HEK293 (cell line): ENCODE results near the gene SMTNL2.
A peak's percentile ranks its signal among the peaks of the same experiment; 100 is the strongest.
"Not testable (repeated sequence)": the region's sequence is repeated elsewhere in the genome, so short reads cannot be mapped to it uniquely, and the experiment has no call there.

ENCODE experiments used
- CTCF ChIA-PET: fragments of 350-600 bp; formaldehyde crosslinking; extraction: SDS; loops from one replicate; lab custom pipeline; 2021; ENCODE audit warnings: antibody characterized with exemption; lab: Yijun Ruan, JAX
- POLR2A ChIA-PET: fragments of 300-600 bp; formaldehyde crosslinking; extraction: SDS; loops from one replicate; lab custom pipeline; 2020; ENCODE audit warnings: antibody characterized with exemption, inconsistent platforms; lab: Yijun Ruan, JAX
- H3K27ac ChIP-seq: fragments of 200-500 bp; sonication (Bioruptor generic); 2 replicates; pipeline ENCODE4 v1.5.1; 2014; ENCODE audit warnings: low read depth, low read length, control low read depth, inconsistent platforms; ENCODE audit errors: extremely low read depth
- H3K36me3 ChIP-seq, 2 experiments: fragments of 200-500 bp in 1 of 2; sonication (Bioruptor generic) in 1 of 2; 1 replicate in 1 of 2; 2 replicates in 1 of 2; pipeline ENCODE4 v1.5.1; 2014 to 2017; ENCODE audit warnings: inconsistent platforms in 2 of 2, low read length in 2 of 2; ENCODE audit not compliant: control insufficient read depth in 2 of 2, insufficient read depth in 1 of 2
- H3K4me1 ChIP-seq: fragments of 200-500 bp; sonication (Bioruptor generic); 2 replicates; pipeline ENCODE4 v1.5.1; 2014; ENCODE audit warnings: mild to moderate bottlenecking, low read length, inconsistent platforms; ENCODE audit not compliant: control insufficient read depth, insufficient read depth
- H3K4me3 ChIP-seq: 2 replicates; pipeline ENCODE4 v1.5.1; 2011; ENCODE audit warnings: low read depth, mild to moderate bottlenecking, control low read depth, low read length, moderate library complexity
- H3K9me3 ChIP-seq: fragments of 200-500 bp; sonication (Bioruptor generic); 2 replicates; pipeline ENCODE4 v1.5.1; 2014; ENCODE audit warnings: low read depth, low read length, inconsistent platforms; ENCODE audit not compliant: control insufficient read depth, insufficient read depth
- EGR2 ChIP-seq: fragments of 450-650 bp; formaldehyde crosslinking; IDR thresholded peaks from 2 replicates; pipeline ENCODE4 v1.5.1; 2016; ENCODE audit warnings: low read depth, missing biosample characterization, missing genetic modification characterization
- HOXD13 ChIP-seq: sonication (generic); formaldehyde crosslinking; IDR thresholded peaks from 2 replicates; pipeline ENCODE4 v1.8.0; 2022; ENCODE audit warnings: missing genetic modification reagents, borderline replicate concordance
- MYNN ChIP-seq: fragments of 450-650 bp; formaldehyde crosslinking; IDR thresholded peaks from 2 replicates; pipeline ENCODE4 v1.5.1; 2016; ENCODE audit warnings: missing biosample characterization, missing genetic modification characterization, borderline replicate concordance
- OVOL3 ChIP-seq: fragments of 450-650 bp; formaldehyde crosslinking; IDR thresholded peaks from 2 replicates; pipeline ENCODE4 v1.5.1; 2016; ENCODE audit warnings: missing biosample characterization, missing genetic modification characterization
- ZNF202 ChIP-seq: fragments of 450-650 bp; formaldehyde crosslinking; IDR thresholded peaks from 2 replicates; pipeline ENCODE4 v1.5.1; 2016; ENCODE audit warnings: missing biosample characterization, missing genetic modification characterization, borderline replicate concordance
- ZNF223 ChIP-seq: fragments of 450-650 bp; formaldehyde crosslinking; IDR thresholded peaks from 2 replicates; pipeline ENCODE4 v1.5.1; 2016; ENCODE audit warnings: missing biosample characterization, missing genetic modification characterization
- ZNF366 ChIP-seq: fragments of 450-650 bp; formaldehyde crosslinking; conservative IDR thresholded peaks from 2 replicates; pipeline ENCODE4 v1.5.1; 2016; ENCODE audit warnings: missing biosample characterization, missing genetic modification characterization
- ZNF37A ChIP-seq: fragments of 450-650 bp; IDR thresholded peaks from 2 replicates; pipeline ENCODE4 v1.5.1; 2018; ENCODE audit warnings: missing biosample characterization, missing genetic modification characterization
- ZNF423 ChIP-seq: fragments of 450-650 bp; formaldehyde crosslinking; IDR thresholded peaks from 2 replicates; pipeline ENCODE4 v1.5.1; 2016; ENCODE audit warnings: missing biosample characterization, missing genetic modification characterization
- ZNF624 ChIP-seq: fragments of 450-650 bp; formaldehyde crosslinking; IDR thresholded peaks from 2 replicates; pipeline ENCODE4 v1.5.1; 2017; ENCODE audit warnings: missing biosample characterization, missing genetic modification characterization
- ZNF785 ChIP-seq: fragments of 450-650 bp; formaldehyde crosslinking; IDR thresholded peaks from 2 replicates; pipeline ENCODE4 v1.5.1; 2016; ENCODE audit warnings: missing biosample characterization, missing genetic modification characterization
- TF ChIP-seq, protein P1 (sequence below): fragments of 450-650 bp; formaldehyde crosslinking; IDR thresholded peaks from 2 replicates; pipeline ENCODE4 v1.5.0; 2017; ENCODE audit warnings: missing biosample characterization, missing genetic modification characterization, borderline replicate concordance
- TF ChIP-seq, protein P2 (sequence below): fragments of 450-650 bp; formaldehyde crosslinking; IDR thresholded peaks from 2 replicates; pipeline ENCODE4 v1.5.1; 2016; ENCODE audit warnings: missing biosample characterization, missing genetic modification characterization
- TF ChIP-seq, protein P3 (sequence below): fragments of 450-650 bp; formaldehyde crosslinking; IDR thresholded peaks from 2 replicates; pipeline ENCODE4 v1.5.1; 2016; ENCODE audit warnings: missing biosample characterization, missing genetic modification characterization

The SMTNL2 gene

DNA sequence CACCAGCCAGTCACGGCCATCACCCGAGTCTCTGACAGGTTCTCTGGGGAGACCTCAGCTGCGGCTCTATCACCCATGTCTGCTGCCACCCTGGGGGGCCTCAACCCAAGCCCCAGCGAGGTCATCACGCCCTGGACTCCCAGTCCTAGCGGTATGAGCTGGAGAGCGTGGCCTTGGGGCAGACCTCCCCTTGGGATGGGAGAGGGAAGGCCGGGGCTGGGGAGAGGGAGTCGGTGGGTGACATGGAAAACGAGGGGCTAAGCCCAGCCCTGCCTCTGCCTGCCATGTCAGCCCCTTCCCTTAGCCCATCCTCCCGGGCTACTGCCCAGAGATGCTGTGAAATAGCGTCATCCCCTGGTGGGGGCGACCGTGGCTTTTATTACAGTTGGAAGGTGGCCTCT is 8.7 kb downstream of the SMTNL2 start (continued):
- no peak for TF ChIP-seq ZNF202 (tag by site-specific recombination)

DNA sequence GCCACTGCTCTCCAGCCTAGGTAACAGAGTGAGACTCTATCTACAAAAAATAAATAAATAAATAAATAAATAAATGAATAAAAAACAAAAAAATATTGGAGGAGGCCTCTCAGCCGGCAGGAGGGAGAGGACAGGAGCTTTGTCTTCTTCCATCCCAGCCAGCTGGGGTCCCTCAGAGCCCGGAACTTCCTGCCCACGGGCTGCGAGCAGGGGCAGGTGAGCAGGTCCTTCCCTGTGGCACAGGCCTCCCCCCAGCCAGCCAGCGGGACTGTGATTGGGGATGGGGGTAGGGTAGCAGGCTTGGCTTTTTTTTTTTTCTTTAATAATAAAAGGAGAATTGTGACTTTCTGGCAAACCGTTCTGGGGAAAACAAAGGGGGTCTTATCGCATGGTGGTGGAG is 10.1 kb downstream of the SMTNL2 start:
- Histone ChIP-seq H3K4me1 (peaks cover 4% of the 10 kb centered on the region), H3K36me3 (no peaks in the 10 kb centered on the region), H3K27ac (no peak overlapping the region), H3K9me3 (no peaks in the 10 kb centered on the region), H3K4me3 (no peak overlapping the region)
- TF ChIP-seq OVOL3 (tag by site-specific recombination) (no peak), ZNF37A (no peak), ZNF223 (tag by site-specific recombination) (no peak), HOXD13 (CRISPR knock-in tag) (no peak), ZNF624 (tag by site-specific recombination) (no peak), ZNF366 (tag by site-specific recombination) (no peak), ZNF423 (tag by site-specific recombination) (no peak), ZNF785 (tag by site-specific recombination) (no peak)
- TF ChIP-seq, protein P1, sequence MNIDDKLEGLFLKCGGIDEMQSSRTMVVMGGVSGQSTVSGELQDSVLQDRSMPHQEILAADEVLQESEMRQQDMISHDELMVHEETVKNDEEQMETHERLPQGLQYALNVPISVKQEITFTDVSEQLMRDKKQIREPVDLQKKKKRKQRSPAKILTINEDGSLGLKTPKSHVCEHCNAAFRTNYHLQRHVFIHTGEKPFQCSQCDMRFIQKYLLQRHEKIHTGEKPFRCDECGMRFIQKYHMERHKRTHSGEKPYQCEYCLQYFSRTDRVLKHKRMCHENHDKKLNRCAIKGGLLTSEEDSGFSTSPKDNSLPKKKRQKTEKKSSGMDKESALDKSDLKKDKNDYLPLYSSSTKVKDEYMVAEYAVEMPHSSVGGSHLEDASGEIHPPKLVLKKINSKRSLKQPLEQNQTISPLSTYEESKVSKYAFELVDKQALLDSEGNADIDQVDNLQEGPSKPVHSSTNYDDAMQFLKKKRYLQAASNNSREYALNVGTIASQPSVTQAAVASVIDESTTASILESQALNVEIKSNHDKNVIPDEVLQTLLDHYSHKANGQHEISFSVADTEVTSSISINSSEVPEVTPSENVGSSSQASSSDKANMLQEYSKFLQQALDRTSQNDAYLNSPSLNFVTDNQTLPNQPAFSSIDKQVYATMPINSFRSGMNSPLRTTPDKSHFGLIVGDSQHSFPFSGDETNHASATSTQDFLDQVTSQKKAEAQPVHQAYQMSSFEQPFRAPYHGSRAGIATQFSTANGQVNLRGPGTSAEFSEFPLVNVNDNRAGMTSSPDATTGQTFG (tag by site-specific recombination), result no peak
- POLR2A ChIA-PET, result no interaction called here
- CTCF ChIA-PET, result interaction anchor here (0.6 to 1.2 kb wide), 4 partner anchors 9 to 38 kb away, joined by 3 to 6 read pairs (median 4); no protein-coding TSS in a partner anchor

DNA sequence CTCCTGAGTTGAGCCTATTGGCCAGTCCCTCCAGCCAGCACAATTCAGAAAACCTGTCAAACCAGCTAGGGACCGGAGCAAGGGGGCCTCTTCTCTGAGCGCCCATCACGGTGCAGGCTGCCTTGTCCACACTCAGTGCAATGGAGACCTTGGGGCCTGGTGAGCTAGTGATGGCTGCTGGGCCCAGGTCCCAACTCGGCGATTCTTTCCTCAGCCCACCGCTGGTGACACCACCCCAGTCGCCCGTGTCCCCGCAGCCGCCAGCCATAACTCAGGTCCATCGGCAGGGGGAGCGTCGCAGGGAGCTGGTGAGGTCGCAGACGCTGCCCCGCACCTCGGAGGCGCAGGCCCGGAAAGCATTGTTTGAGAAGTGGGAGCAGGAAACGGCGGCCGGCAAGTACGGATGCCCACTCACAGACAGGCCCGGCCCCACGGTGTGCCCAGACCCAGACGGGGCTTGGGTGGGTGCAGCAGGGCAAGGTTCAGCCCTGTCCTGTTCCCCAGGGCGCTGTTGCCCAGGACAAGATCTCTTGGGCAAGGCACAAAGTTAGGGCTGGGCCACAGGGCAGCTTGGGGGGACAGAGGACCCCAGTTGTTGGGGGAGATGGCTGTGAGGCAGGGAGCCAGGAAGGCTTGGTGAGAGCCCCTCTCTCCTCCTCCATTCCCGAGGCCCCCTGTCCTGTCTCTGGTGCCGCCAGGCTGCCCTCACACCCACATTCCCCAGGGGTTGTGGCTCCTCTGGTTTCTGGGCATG is 10.8 kb downstream of the SMTNL2 start:
- CTCF ChIA-PET, result interaction anchor here (0.6 to 1.2 kb wide), 4 partner anchors 28 to 37 kb away, joined by 3 to 6 read pairs (median 3); no protein-coding TSS in a partner anchor
- H3K27ac ChIP-seq, result no peak overlapping the region
- H3K36me3 ChIP-seq, result no peaks in the 10 kb centered on the region
- POLR2A ChIA-PET, result no interaction called here
- no peaks in the 10 kb centered on the region for H3K9me3 ChIP-seq
- H3K4me3 ChIP-seq, result no peak overlapping the region
- peaks cover 11% of the 10 kb centered on the region for H3K4me1 ChIP-seq
- TF ChIP-seq, protein P2, sequence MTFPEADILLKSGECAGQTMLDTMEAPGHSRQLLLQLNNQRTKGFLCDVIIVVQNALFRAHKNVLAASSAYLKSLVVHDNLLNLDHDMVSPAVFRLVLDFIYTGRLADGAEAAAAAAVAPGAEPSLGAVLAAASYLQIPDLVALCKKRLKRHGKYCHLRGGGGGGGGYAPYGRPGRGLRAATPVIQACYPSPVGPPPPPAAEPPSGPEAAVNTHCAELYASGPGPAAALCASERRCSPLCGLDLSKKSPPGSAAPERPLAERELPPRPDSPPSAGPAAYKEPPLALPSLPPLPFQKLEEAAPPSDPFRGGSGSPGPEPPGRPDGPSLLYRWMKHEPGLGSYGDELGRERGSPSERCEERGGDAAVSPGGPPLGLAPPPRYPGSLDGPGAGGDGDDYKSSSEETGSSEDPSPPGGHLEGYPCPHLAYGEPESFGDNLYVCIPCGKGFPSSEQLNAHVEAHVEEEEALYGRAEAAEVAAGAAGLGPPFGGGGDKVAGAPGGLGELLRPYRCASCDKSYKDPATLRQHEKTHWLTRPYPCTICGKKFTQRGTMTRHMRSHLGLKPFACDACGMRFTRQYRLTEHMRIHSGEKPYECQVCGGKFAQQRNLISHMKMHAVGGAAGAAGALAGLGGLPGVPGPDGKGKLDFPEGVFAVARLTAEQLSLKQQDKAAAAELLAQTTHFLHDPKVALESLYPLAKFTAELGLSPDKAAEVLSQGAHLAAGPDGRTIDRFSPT (tag by site-specific recombination), result 0 out of 2 replicates have a peak, but pooled peaks have one; percentile 19
- TF ChIP-seq, protein P3, sequence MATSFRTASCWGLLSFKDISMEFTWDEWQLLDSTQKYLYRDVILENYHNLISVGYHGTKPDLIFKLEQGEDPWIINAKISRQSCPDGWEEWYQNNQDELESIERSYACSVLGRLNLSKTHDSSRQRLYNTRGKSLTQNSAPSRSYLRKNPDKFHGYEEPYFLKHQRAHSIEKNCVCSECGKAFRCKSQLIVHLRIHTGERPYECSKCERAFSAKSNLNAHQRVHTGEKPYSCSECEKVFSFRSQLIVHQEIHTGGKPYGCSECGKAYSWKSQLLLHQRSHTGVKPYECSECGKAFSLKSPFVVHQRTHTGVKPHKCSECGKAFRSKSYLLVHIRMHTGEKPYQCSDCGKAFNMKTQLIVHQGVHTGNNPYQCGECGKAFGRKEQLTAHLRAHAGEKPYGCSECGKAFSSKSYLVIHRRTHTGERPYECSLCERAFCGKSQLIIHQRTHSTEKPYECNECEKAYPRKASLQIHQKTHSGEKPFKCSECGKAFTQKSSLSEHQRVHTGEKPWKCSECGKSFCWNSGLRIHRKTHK (tag by site-specific recombination), result no peak
- TF ChIP-seq ZNF223 (tag by site-specific recombination) (no peak), EGR2 (tag by site-specific recombination) (no peak), MYNN (tag by site-specific recombination) (no peak)

DNA sequence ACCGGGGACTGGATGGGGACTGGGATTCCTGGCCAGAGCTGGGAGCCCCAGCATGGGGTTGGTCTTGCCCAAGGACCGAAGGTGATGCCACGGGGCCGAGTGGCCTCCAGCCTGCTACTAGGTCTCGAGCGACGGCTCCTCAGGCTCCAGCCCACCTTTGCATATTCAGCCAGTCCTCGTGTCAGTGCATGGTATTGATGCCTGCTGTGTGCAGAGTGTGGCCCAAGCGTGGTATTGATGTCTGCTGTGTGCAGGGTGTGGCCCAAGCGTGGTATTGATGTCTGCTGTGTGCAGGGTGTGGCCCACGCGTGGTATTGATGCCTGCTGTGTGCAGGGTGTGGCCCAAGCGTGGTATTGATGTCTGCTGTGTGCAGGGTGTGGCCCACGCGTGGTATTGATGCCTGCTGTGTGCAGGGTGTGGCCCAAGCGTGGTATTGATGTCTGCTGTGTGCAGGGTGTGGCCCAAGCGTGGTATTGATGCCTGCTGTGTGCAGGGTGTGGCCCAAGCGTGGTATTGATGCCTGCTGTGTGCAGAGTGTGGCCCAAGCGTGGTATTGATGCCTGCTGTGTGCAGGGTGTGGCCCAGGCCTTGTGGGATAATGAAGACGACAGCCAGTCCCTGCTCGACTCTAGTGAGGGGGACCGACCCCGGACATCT is 11.5 kb downstream of the SMTNL2 start:
- not testable (repeated sequence) for H3K9me3 ChIP-seq, H3K27ac ChIP-seq, H3K36me3 ChIP-seq, H3K4me3 ChIP-seq
- H3K4me1 ChIP-seq, result peaks cover 17% of the 10 kb centered on the region
- CTCF ChIA-PET, result interaction anchor here (1.2 to 3.2 kb wide), 2 partner anchors 29 to 36 kb away, joined by 6 to 13 read pairs; no protein-coding TSS in a partner anchor
- POLR2A ChIA-PET, result interaction anchor here (1.5 kb wide), 1 partner anchor 9 kb away, joined by 3 read pairs; no protein-coding TSS in a partner anchor
